Stimulated activated CD4-positive, alpha-beta T cell treated with anti-CD3 and anti-CD28 coated beads, Interleukin-1b, Interleukin-23, amount 100 ng/mL, for 48 hours (primary cell): Measurements from ENCODE around the gene PDE8B.

Source experiments
- DNase-seq: peaks from one replicate; pipeline ENCODE4 v3.0.0-alpha.2; 2020

Gene PDE8B

DNA sequence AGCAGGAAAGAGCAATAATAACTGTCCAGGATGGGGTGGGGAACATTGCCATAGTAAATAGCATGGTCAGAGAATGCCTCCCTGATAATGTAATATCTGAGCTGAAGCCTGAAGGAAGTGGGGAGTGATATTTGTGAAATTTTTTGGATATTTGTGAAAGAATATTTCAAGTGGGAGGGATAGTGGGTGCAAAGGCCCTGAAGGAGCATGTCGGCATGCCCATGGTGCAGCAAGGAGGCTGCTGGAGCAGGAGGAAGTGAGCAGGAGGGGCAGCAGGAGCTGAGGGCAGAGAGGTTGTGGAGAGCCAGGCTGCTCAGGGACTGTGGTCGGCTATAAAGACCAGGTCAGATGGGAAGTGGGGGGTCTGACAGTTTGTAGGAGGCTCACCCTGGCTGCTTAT, 21.1 kb upstream of the PDE8B start:
- no peak for DNase-seq

DNA sequence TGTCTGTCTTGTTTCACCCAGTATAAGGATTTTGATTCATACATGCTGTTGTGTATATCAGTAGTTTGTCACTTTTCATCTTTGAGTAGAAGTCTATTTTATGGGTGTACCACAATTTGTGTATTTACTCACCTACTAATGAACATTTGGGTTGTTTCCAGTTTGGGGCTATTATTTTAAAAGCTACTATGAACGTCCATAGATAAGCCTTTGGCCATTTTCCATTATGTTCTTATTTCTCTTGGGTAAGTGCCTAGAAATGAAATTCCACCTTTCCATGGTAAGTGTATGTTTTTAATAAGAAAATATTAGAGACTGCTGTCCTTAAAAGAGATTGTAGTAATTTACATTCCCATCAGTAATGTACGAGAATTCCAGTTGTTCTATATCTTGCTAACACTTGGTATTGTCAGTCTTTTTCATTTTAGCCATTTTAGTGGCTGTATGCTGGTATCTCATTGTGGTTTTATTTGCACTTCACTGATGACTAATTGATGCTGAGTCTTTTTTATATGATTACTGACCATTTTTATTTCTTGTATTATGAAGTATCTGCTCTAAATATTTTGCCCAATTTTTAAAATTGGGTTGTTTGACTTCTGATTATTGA, 17.9 kb upstream of the PDE8B start:
- no peak for DNase-seq

DNA sequence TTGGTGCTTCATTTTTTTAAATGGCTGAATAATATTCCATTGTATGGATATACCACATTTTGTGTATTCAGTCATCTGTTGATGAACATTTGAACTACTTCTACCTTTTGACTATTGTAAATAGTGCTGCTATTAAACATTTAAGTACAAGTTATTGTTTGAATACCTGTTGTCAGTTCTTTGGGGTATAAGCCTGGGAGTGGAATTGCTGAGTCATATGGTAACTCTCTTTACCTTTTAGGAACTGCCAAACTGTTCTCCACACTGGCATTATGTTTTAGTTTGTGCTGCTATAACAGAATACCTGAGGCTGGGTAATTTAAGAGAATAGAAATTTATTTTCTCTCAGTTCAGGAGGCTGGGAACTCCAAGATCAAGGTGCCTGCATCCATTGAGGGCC, 15.7 kb upstream of the PDE8B start:
- DNase-seq, result no peak

DNA sequence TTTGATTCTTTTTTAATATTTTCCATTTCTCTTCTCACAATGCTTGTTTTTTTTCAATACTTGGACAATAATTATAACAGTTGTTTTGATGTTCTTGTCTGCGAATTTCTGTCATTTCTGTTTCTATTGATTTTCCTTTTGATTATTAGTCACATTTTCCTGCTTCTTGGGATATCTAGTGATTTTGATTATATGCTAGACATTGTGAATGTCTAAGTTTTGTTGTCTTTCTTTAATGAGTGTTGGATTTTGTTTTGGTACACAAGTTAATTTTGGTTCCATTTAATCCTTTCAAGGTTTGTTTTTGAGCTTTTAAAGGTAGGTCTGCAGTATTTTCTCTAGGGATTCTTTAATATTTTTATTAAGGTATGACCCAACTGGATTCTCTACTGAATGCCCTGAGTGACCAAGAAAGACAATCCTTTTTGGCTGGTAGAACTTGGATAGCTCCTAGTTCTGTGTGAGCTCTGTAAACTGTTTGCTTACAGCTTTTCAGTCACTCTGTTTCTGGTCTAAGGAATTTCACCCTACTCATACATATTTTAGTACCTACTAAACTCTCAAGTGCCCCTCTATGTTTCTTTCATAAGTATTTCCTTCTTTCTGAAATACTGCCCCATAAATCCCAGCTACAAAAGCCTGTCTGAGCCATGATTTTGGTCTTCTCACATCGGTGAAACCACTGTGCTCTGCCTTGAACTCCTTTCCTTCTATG, 12.5 kb upstream of the PDE8B start:
- DNase-seq, result no peak

DNA sequence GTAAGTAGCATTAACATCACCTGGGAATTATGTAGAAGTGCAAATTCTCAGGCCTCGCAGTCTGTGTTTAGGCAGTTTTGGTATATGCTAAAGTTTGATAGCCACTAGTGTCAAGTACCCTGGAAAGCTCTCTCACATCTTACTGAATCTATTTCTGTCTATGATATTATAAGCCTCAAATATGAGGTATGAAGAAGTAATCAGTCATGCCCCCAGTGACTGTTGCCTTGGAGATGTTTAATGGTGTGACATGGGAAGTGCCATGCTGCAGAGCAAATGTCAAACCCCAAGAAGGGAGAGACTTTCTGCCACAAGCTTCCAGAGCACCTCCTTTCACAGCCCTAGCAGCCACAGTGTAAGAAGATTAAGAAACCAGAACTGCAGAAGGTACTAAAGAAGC, 9.8 kb upstream of the PDE8B start:
- no peak for DNase-seq

DNA sequence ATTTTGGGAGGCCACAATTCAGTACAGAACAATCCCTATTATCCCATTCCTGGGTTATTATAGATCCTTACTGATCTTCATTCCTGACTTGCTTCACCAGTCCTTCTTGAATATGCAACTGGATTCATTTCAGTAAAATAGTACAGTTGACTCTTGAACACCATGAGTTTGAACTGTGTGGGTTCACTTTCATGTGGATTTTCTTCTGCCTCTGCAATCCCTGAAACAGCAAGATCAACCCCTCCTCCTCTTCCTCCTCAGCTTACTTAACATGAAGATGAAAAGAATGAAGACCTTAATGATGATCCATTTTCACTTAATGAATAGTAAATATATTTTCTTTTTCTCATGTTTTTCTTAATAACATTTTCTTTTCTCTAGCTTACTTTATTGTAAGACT, 8.3 kb upstream of the PDE8B start:
- DNase-seq, result no peak

DNA sequence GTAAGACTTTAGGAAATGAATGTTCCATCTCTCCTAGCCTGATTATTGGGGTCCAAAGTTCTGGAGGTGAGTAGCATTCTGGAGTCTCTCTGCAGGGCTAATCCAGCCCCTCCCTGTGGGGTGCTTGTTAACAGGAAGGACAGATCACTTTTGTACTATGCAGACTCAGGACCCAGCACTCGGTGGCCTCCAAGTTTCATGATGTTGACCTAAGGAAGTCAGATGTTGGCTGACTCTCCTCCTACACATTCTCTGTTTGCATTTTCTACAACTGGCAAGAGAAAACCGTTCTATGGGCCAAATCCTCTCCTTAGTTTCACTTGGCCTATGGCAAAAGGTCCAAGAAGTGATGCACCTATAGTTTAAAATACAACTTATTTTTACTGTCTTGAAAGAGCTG, 5.5 kb upstream of the PDE8B start:
- DNase-seq, result no peak

DNA sequence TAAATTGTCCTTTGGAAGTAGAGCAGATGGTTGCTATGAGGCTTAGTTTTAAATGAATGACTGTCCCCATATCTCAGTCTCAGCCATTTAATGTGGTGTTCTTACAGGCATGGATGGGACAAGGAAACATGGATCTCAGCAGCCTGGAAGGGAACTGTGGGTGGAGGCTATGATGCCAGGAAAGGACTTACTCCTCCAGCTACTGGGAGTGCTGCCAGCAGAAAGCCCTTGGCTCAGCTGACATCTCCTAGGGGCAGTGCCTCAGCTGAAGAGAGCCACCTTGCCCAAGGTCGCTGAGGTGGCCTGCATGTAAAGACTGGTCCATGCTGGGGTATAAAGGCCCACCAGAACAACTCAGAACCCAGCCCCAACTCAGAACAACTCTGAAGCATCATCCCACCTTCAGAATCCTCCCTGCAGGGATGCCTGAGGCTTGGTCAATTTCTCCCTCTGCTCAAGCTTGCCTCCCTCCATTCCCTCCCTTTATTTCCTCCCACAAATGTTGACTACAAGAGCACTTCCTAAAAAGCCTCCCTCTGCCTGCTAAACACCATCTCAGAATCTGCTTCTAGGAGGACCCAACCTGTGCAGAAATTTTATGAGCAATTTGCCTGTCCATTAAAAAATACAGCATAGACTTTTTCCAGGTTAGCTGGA, 1.8 kb upstream of the PDE8B start:
- DNase-seq, result no peak

DNA sequence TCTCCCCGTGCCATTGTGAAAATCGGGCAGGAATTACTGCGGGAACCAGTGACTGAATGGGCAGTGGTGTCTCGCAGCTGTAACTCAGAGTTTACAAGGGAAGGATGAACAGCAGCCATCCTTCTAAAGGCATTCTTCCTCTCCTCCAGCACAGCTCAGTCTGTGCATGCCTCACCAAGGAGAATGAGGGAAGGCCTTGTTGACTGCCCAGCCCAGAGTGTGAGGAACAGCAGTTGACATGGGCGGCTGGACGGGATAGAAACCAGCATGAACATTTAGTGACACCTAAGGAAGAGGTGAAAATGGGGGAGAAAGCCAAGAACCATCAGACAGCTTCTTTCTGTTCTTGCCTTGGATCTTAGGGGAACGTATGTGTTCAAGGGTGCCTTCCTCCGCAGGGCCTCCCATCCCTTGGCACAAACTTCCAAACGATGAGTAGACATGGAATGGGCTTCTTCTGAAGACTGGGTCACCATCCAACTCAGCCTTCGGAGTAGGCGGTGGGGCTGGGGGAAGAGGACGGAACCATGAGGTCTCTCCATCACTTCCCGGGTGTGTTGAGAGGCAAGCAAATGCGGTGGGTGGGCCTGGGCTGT, 887 bp upstream of the PDE8B start:
- DNase-seq, result no peak

DNA sequence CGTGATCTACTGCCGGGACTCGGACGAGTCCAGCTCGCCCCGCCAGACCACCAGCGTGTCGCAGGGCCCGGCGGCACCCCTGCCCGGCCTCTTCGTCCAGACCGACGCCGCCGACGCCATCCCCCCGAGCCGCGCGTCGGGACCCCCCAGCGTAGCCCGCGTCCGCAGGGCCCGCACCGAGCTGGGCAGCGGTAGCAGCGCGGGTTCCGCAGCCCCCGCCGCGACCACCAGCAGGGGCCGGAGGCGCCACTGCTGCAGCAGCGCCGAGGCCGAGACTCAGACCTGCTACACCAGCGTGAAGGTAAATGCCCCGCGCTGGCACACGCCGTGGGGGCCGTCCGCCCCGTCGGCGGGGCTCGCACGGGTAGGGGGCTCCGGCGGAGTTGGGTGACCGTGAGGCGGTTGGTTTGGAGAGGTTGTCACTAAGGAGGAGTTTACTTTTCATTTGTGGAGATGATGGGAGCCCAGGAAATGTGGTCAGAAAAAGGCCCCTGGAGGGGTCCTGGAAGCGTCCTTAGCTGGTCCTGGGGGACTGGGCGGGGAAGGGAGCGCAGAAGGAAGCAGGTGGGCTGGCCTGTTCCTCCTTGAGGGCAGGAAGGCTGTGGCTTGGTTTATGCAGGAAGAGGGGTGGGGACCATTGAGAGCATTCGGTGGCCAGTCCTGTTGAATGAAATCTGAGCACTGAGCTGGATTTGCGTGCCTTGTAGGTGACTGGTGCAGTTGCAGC, 647 bp downstream of the PDE8B start:
- no peak for DNase-seq

DNA sequence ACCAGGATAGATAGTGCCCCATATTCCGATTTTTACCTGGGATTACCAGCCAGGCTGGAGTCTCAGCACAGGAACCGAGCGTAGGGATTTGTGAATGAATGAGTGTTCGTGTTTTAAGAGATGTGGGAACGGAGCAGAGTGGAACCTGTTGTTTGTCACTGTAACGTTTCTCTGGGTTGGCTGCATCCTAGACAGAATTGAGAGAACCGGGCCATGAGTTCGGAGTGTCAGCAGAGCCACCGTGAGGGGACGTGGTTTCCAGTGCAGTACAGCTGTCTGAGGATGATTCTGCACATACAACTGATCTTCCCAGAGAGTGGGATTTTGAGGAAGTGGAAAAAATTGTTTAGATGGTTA, 1.2 kb downstream of the PDE8B start:
- no peak for DNase-seq

DNA sequence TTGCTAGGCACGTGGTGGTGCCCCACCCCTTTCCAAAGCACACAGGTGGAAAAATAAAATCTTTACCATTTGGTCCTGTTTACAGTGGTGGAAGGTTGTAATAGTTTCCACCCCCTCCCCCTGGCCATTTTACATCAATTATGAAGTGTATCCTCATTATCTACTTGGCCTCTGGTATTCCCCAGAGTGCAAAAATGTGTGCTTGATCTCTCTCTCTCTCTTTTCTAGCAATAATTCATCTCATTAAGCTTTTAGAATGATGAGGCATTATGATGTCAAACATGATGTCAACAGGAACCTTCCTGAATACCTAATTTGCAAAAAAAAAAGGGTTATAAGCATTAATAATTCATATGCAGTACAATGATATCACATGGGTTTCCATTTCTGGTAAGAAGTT, 3.1 kb downstream of the PDE8B start:
- DNase-seq, result no peak

DNA sequence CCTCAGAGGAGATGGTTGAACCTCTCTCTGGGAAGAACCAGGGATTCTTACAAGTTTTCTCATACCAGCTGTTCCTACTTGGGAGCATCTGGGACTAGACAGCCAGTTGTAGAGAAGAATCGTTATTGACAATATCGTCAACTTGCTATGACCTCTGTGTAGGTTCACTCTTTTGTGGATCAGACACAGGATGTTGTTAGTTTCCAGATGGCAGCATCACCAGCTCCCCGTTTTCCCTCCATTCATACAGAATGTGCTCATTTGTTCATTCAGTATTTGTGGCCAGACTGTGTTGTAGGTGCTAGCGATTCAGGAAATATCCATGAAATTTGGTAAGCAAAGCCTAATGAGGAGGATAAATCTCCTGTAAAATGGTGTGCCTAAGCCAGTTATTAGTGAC, 3.7 kb downstream of the PDE8B start:
- no peak for DNase-seq

DNA sequence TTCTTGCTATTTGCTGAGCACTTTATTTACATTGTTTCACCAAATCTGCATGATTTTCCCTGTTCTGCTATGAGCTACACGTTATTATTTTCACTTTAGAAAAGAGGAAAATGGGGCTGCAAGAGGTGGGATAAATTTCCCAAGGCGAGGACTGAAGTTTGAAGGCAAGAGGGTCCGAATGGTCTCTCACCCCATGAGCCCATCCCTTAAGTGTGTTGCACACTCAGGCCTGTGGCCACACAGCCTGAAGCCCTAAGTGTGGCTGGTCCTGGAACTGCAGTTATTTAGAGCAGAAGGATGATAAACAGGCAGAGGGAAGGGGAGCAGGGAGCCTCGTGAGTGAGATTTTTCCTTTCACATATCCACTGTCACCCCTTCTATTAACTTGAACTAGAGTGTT, 7.8 kb downstream of the PDE8B start:
- DNase-seq, result no peak

DNA sequence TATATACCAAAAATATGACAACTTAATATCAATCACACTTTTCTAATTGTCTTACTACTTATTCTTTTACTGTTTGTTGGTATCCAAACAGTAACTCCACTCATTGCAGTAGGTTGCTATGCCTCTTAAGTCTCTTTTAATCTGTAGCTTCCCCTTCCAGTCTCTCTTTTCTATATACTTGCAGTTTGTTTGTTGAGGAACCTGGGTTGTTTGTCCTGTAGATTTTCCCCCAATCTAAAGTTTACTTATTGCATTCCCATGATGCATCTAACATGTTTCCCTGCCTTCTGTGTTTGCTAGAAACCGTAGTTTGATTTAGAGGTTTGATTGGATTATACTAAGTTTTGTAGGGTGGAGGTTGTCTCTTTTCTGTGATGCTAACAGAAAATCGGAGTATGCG, 10.6 kb downstream of the PDE8B start:
- no peak for DNase-seq

DNA sequence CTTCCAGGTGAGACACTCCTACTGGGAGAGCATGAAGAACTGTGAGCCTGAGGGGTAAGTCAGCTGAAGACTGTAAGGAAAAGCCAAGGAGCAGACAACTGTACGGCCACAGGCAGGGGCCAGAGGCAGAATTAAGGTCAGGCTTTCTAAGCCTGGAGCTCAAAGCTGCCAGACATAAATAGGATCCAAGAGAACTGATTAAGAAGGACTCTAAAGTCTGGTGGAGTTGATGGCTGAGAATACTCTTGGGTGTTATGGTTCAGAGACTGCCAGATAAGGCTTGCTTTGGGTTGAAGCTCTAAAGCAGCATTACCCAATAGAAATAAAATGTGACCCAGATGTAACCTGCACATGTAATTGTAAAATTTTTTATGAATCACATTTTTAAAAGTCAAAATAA, 12.2 kb downstream of the PDE8B start:
- DNase-seq, result no peak

DNA sequence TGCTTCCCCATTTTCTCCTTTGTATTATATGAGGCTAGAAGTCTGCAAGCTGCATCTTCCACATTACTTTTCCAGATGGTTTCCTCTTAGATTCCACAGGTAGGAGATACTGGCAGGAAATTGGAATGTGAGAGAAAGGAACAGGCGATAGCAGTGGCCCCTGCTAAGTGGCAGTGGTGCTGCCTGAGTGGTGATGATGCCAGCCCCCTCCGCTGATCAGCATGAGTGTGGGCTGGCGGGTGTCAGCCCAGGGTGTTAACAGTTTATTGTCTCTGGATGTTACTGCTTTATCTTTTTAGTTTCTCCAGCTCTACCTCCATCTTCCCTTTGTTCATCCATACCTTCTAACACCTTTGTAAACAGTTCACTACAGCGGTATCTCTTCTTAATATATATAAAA, 13.2 kb downstream of the PDE8B start:
- DNase-seq, result no peak

DNA sequence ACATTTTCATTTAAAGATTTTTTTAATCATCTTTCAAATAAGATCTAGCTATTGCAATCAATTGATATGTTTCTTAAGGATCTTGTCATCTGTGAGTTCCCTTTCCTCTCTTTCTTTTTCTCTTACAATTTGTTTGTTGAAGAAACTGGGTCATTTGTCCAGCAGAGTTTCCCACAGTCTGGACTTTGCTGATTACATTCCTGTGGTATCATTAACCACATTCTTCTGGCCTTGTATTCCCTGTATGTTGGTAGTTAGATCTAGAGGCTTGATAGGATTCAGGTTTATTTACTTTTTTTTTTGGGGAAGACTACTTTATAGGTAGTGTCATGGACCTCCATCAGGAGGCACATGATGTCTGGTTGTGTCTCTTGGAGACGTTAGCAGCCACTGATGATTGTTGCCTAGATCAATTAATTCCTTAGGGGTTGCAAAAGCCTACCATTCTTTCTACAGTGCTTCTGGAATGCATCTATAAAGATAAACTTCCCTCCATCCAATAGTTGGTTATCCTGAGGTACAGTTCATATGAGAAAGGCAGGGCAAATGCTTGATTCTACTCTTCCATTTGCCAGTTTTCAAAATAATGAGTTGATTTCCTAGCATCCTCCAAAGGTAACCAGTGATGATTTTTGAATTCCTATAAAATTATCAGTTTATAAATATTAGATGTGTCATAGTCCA, 14.3 kb downstream of the PDE8B start:
- DNase-seq, result no peak

DNA sequence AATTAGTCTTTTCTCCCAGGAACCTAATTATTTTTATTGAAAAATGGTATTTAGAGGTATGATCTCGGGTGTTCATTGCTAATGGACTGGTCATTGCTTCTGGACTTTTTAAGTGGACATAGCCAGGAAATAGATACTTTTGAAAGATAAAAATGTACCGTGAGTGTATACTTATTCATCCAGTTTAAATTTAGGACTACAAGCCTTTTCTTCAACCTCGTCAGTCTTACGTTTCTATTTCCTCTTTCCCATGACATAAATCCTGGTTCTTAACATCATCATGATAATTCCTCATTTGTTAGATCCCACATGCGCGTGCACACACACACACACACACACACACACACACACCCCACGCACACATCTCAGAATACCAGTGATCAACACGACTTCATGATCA, 15.1 kb downstream of the PDE8B start:
- DNase-seq, result no peak

DNA sequence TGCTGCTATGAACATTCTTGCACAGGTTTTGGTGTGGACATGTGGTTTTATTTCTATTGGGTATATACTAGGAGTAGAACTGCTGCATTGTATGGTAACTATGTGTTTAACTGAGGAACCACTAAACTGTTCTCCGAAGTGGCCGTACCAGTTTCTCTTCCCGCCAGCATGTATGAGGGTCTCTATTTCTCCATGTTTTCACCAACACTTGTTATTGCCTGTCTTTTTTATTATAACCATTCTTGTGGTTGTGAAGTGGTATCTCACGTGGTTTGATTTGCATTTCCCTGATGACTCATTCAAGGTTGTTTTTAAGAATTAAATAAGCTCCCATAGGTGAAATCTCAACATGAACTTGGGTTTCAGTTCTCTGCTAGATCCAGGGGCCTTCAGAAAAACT, 19.4 kb downstream of the PDE8B start:
- no peak for DNase-seq

DNA sequence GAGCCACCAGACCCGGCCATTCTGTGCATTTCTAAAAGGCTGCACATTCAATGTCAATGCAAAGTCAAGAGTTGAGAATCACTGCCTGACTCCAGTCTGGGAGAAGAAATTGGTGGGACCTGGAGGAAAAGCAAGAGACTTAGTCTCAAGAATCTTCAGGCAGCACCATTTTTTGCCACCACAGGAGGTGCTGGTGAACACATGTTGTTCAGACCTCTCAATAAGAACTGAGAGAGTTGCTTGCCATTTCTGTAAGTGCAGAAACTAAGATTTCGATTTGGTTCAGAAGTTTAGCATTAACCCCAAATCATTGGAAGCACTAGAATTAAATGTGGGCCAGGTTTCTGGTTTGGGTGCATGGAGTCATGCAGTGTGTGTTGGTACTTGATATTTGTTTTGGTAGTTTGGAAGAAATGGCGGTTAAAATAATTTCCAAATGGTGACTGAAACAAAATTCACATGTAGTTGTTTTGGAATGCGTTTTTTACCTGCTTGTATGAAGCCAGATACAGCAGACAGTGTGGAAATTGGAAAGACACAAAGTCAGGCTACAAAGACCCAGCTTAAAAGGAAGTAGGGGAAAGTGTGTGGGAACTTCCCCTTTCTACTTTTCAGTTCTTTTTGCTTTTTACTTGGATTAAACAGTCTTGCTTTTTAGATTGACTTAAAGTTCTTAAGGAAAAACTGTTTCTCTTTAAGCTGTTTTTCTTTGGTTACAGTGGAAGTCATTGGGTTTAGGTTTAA, 20.4 kb downstream of the PDE8B start:
- DNase-seq, result no peak

DNA sequence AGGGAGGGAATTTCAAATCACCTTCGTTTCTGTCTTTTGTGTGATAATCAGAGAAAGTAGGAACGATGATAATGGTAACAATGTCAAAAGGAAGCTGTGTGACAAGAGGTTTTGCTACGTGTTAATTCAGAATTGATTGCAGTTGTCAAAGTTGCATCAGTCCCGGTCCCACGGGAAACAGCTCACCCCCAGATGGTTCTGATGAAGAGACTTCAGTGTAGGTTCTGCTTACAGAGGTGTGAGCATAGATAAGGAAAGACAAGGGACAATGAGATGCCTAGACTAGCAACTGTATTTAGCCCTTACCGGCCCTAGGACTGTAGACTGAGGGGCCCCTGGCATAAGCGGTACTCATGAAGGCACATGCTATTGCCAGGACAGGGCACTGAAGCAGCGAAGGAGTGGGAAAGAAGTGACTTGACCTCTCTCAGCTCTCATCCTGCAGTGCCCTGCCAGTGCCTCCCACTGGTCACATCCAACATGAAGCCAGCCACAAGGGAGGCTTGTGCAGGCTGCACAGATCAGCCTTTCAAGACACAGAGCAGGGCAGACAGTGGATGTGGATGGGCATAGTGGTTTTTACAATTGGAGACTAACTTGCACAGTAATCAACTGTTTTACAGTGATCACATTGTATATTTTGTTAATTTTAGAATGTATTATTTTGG, 21.1 kb downstream of the PDE8B start:
- DNase-seq, result no peak
